Stimulated activated CD4-positive, alpha-beta T cell treated with anti-CD3 and anti-CD28 coated beads, Interleukin-1b, Interleukin-23, amount 100 ng/mL, for 4 hours (primary cell): ENCODE data around the gene S100A5.
A peak's percentile ranks its signal among the peaks of the same experiment; 100 is the strongest.

Experiments
- DNase-seq, 2 donors: peaks; one replicate each; pipeline ENCODE4 v3.0.0-alpha.2; 2020; ENCODE audit warnings: low read depth in 2 of 2

S100A5 gene

DNA sequence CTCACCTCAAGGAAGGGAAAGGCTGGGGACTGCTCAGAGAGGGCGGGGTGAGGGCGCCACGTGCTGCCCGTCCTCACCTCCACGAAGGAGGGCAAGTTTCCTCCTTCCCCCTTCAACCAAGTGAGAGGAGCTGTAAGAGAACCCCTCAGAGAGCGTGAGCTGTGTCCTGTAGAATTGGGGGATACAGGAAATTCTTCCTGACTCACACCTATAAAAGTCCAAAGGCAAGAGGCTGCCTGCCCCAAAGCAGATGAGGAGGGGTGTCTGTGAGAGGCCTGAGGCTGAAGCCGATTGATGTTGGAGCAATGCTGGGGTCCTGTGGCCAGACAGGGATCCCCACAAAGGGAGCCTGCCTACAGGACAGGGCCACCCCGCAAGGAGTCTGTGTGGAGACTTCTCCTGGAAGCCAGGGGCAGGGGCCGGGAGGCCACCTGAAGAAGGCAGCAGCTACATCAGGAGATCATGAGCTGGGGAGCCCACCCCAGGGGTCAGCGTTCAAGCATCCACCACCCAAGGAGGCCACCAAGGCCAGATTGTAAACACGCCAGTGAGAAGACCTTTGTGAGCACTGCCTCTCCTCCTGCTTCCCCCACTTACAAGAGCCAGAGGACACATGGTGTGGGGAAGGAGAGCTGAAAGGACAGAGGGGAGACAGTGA lies 32.7 kb downstream of the S100A5 start:
- DNase-seq = no peak

DNA sequence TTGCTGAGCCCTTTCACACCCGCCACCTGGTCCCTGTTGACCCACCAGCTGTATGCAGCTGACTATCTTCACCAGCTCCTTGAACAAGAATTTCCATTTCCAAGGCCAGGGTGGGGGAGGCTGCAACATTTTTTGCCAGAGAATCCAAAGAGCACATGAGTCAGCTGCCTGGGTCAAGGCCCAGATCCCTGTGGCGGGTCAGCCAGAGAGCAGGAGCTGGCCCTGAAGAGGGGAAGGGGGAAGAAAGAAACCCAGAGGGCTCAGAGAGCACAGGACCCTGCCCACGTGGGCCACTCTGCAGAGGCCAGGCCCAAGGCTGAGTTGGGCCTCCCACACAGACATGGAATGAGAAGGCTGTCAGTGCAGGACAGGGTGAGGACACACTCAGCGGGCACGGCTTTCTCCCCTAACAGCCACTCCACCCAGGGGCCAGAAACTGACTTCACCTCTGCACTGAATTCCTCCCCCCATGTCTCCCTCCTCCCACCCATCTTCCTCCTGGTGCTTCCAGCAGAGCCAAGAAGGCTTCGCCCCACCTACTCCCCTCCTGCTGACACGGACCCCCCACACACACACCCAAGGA lies 33.8 kb downstream of the S100A5 start:
- DNase-seq = no peak

DNA sequence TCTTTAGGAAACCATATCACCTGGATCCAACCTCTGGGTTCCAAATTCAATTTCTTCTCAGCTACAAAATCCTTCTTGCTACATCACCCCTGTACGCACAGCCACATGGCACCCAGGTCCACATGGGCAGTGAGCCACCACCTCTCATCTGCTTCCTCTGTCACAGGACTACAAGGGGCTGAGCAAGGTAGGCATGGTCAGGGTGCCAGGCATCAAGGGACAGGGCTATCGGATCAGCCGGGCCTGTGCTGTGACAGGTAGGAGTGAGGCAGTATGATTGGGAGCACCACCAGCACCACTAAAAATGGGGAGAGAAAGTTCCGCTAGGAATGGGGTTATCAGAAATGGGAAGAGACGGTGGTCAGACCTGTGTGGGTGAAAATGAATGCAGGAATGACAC lies 34.3 kb downstream of the S100A5 start:
- no peak for DNase-seq

DNA sequence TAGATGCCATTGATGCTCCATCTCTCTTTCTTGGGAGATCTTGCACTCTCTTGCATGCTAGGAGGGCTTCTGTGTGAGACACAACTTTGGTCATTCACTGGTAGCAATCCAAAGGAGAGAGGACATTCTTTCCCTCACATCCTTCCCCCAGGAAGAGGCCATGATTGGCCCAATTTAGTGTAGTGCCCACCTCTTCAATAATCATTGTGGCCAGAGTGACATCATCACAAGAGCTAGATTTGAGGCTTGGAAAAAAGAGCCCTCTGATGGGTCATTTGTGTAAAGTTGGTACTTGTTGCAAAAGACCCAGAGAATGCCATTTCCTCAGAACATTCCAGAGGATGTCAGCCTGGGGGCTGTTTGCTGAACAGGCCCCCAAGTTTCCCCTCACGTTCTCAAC lies 35.2 kb downstream of the S100A5 start:
- DNase-seq = no peak

DNA sequence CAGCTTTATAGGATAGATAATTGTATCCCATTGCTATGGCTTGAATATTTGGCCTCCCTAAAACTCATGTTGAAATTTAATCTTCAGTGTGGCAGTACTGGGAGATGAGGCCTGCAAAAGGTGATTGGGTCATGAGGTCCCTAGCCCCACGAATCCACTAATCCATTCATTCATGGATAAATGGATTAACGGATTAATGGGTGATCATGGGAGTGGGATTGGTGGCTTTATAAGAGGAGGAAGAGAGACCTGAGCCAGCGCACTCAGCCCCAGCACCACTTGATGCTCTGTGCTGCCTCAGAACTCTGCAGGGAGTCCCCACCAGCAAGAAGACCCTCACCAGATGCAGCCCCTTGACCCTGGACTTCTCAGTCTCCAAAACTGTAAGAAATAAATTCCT lies 37.0 kb downstream of the S100A5 start:
- no peak for DNase-seq

DNA sequence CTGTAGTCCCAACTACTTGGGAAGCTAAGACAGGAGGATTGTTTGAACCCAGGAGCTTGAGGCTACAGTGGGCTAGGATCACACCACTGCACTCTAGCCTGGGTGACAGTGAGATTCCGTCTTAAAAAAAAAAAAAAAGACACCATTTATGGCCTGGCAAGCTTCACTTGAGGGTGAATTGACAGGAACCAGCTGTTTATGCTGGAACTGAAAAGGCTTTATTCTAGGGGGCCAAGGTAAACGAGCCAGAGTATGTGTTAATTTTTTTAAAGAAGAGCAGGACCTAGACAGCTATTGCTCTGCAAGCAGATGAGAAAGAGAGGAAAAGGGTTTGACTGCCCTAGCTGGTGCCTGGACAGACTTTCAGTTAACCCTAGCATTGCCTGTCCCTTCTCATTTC lies 42.0 kb downstream of the S100A5 start:
- no peak for DNase-seq

DNA sequence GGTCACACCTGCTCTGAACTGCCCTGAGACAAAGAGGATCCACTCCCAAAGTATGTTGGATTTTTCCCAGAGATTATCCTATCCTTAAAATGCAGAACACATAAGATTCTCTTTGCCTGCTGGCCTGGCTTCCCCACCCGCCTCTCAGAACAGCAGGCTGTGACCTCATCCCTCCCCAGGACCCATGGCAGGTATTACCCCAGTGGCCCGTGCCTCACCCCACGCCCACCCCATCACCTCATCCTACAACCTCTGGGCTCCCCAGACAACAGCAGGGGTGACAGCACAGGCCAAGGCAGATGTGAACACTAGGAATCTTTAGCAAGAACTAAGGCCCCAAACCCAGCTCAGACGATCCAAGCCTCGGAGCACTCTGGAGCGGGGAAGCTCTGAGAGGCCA lies 45.2 kb downstream of the S100A5 start:
- no peak for DNase-seq

DNA sequence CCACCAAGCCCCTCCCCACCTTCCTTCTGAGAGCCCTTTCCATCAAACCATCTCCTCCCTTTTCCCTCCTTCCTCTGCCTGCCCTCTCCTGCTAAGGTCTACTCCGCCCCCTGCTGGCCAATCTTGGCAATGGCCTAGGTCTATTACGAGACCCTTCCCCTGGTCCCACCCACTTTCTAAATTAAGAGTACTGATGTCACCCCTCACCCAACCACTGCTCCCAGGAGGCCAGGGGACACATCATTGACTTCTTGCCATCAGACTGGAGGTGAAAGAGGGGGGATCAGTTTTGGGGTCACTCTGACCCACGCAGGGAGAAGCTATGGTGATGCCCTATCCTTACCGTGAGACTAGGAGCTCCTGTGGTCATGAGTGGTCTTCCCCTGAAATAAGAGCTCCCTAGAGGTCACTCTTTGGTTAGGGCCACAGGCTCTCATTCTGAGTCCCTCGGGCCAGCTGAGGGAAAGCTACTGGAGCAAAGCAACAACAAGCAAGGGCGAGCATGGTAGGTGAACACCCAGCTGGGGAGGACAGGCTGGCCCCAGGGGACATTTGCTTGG lies 45.7 kb downstream of the S100A5 start:
- peak; percentile 65 to 78 for DNase-seq

DNA sequence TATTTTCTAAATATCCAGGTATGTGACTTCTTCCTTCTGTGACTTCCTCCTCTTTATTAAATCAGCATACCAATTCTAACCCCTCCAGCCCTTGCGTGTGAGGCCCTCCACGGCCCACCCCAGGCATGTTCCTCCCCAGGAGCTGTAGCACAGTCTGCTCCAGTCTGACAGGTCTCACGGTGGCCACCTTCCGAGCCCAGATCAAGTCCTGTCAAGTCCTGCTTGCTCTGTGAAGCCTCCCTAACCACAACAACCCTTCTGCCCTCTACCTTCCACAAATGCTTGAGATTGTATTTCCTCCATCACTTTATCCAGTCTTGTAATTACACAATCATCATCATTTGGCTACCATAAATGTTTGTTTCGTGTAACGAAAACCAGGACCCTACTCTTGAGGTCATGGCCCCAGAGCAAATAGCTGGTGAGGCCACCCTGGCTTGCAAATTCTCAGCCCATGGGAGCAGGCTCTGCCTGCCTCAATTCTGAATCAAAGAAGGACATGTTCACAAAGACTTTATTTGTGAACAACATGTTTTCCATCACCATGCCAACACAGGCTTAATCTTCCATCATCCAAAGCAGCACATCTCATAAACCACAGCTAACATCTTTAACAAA lies 47.3 kb downstream of the S100A5 start:
- DNase-seq = no peak

DNA sequence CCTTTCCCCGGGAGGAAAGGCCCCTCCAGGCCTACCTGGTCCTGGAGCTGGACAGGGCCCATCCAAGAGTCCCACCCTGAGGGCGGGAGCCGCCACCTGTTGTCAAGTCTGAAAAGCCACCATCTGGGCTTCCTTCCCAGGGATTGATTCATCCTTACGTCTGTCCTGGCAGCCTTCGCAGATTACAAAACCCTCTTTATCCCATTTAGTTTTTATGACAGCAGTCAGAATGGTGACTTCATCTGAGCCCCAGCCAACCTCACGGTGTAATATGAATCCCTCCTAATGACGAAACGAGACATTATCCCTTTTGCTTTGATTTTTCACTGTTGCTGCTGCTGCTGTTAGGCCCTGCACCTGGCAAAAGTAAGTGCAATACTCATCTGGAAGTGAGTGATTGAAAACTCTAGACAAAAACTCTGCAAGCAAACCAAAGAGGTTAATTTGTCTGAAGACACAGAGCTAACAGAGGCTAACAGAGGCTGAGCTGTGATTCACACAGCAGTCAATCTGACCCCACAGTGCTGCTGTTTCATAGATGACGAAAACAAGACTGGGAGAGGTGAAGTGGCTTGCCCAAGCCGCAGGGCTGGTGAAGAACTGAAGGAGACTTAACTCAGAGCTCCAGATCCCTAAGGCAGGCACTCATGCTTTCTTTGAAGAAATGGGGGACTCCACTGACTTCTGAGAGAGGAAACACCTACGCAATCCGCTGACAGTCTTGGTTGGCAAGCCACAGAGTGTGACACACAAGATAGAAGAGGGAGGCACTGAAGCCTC lies 50.3 kb downstream of the S100A5 start:
- DNase-seq = no peak

DNA sequence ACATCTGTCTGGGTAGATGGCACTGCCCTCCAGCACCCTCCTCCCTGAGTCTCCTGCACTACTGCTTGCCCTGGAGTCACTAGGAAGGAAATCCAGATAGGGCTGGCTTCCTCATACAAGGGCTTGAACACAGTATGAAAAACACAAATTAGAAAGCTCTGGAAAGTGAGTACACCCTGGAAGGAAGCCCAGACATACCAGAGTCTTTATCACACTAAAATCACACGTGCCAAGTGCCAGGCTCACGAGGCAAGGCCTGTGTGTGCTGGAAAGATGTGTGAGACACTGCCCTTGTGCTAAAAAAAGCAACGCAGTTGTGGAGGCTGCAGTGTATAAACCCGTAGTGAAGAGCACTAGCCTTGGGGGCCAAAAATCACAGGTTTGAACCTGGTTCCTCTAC lies 52.0 kb downstream of the S100A5 start:
- no peak for DNase-seq

DNA sequence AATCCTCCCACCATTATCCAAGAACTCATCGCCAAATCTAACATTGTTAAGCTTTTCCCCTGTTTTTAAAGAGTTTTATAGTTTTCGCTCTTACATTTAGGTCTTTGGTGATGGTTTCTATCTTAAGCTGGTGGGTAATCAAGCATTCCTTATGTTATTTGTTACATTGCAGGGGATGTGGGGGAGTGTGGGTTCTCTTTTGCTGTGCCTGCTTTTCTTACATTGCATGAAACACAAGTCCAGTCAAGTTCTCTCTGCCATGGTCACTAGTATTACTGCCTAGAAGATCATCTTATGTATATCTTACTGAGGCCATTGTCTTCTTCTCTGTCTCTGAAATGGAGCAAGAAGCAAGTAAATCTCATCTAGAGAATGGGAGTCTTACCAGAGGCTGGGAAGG lies 53.0 kb downstream of the S100A5 start:
- no peak for DNase-seq
